Colonic mucosa (tissue), 4 donors: Measurements from ENCODE around the gene MYB. TPM values are rescaled to one million over a fixed set of nuclear protein-coding genes. Genes with fewer than 3 reads are reported as not detected.

Experiments used
- DNase-seq: peaks from one replicate; pipeline ENCODE4 v3.0.0-alpha.2; 2020
- H3K27ac ChIP-seq: fragments of 200-600 bp; one replicate; pipeline ENCODE4 v1.8.0; 2021
- H3K27me3 ChIP-seq: fragments of 200-600 bp; one replicate; pipeline ENCODE4 v1.8.0; 2021
- H3K36me3 ChIP-seq: fragments of 200-600 bp; one replicate; pipeline ENCODE4 v1.8.0; 2021
- H3K4me1 ChIP-seq: fragments of 200-600 bp; one replicate; pipeline ENCODE4 v1.8.0; 2021; ENCODE audit warnings: mild to moderate bottlenecking
- H3K4me3 ChIP-seq: fragments of 200-600 bp; one replicate; pipeline ENCODE4 v1.8.0; 2021
- H3K9ac ChIP-seq, 2 donors: one replicate each; pipeline ENCODE4 v1.7.0; 2013; ENCODE audit warnings: control low read depth in 2 of 2, low read depth in 2 of 2, low read length in 2 of 2
- H3K9me3 ChIP-seq: fragments of 200-600 bp; one replicate; pipeline ENCODE4 v1.8.0; 2021
- intact Hi-C: fragments of 100-400 bp; cut with DNase I; formaldehyde crosslinking; loops from one replicate; pipeline ENCODE4 v1.14.1; 2022
- total RNA-seq, 2 donors: library from RNA; stranded (reverse); fragmentation: NEBNext Ultra II Directional in 1 of 2; extraction: Animal tissue kit (Norgen Biotek cat#: 25700) in 1 of 2; gene quantifications; one replicate each; pipeline ENCODE4 v1.2.1, GENCODE V29; 2021
- TF ChIP-seq, protein P1 (sequence below): fragments of 200-600 bp; IDR thresholded peaks from one replicate; pipeline ENCODE4 v1.8.0; 2022; ENCODE audit warnings: antibody characterized with exemption, mild to moderate bottlenecking
- donor health status: healthy.
- donor health status: DM: no; HTN: no; CAD: no.
- donor health status: DM: no; HTN: no; CAD: no.

MYB gene
- total RNA-seq, 2 donors from 2014 or later: 67.2 to 78.0 TPM

GRCh38 chr6:135195522-135195921 lies 14.4 kb downstream of the MYB start:
- Histone ChIP-seq H3K9me3 (no peaks in the 10 kb centered on the region), H3K36me3 (peaks cover 4% of the 10 kb centered on the region), H3K27ac (no peak overlapping the region), H3K4me1 (no peaks in the 10 kb centered on the region), H3K9ac (no peak overlapping the region), H3K4me3 (no peak overlapping the region), H3K27me3 (no peaks in the 10 kb centered on the region)
- DNase-seq: no peak
- TF ChIP-seq, protein P1, sequence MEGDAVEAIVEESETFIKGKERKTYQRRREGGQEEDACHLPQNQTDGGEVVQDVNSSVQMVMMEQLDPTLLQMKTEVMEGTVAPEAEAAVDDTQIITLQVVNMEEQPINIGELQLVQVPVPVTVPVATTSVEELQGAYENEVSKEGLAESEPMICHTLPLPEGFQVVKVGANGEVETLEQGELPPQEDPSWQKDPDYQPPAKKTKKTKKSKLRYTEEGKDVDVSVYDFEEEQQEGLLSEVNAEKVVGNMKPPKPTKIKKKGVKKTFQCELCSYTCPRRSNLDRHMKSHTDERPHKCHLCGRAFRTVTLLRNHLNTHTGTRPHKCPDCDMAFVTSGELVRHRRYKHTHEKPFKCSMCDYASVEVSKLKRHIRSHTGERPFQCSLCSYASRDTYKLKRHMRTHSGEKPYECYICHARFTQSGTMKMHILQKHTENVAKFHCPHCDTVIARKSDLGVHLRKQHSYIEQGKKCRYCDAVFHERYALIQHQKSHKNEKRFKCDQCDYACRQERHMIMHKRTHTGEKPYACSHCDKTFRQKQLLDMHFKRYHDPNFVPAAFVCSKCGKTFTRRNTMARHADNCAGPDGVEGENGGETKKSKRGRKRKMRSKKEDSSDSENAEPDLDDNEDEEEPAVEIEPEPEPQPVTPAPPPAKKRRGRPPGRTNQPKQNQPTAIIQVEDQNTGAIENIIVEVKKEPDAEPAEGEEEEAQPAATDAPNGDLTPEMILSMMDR: no peak
- intact Hi-C loops: no loop called here

DNA sequence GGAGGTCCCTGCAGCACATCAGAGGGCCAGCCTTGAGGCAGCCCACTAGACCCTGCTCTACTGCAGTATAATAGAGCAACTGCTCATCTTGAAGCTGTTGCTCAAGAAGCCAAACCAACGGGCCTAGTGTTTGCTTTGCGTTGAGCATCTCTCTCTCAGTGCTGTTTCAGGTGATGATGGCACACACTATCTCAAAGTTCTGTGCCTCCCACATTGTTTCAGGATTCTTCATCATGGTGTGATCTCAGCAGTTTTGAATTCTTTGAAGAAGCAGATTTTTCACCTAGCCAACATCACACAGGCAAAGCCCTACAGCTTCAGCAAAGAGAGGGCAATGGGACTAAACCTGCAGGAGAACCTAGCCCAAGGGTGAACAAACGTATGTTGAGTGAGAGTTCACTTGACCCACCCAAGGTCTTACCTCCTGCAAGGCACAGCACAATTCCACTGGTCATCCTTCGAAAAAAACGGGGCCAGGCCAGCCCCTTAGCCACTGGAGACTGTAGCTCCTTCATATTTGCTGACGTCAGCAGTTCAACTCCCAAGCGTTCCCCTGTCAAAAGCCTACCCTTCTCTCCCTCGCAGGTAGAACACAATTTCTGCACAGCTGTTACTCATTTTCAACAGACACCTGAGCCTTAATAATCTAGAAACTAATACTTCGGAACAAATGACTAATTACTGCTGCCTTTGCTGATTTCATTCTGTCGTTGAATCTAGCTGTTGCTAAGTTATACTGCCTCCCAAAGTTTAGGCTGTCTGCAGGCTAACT lies 15.8 kb downstream of the MYB start:
- no peak for DNase-seq
- H3K4me3 ChIP-seq: no peak overlapping the region
- H3K27ac ChIP-seq: no peak overlapping the region
- peaks cover 4% of the 10 kb centered on the region for H3K36me3 ChIP-seq
- no peaks in the 10 kb centered on the region for H3K4me1 ChIP-seq
- H3K27me3 ChIP-seq: no peaks in the 10 kb centered on the region
- TF ChIP-seq, protein P1: no peak
- intact Hi-C loops: no loop called here
- no peaks in the 10 kb centered on the region for H3K9me3 ChIP-seq
- H3K9ac ChIP-seq: peak overlapping the region in 1 of 2 donors; percentile 19

GRCh38 chr6:135202836-135203235 lies 21.7 kb downstream of the MYB start:
- no peaks in the 10 kb centered on the region for H3K27me3 ChIP-seq
- intact Hi-C loops: loop anchor here (10.0 kb wide), 1 partner anchor 1062 kb away; no protein-coding TSS in a partner anchor

GRCh38 chr6:135204951-135205350 lies 23.8 kb downstream of the MYB start:
- H3K9me3 ChIP-seq: no peaks in the 10 kb centered on the region
- no peak overlapping the region for H3K9ac ChIP-seq
- H3K36me3 ChIP-seq: no peaks in the 10 kb centered on the region
- H3K27me3 ChIP-seq: no peaks in the 10 kb centered on the region
- H3K27ac ChIP-seq: no peak overlapping the region
- H3K4me3 ChIP-seq: no peak overlapping the region
- TF ChIP-seq, protein P1: no peak
- DNase-seq: no peak
- no peaks in the 10 kb centered on the region for H3K4me1 ChIP-seq
- intact Hi-C loops: loop anchor here (10.0 kb wide), 1 partner anchor 1060 kb away; no protein-coding TSS in a partner anchor

More at GRCh38 chr6:135202836-135203235, 21.7 kb downstream of the MYB start:
- no peak overlapping the region for H3K9ac ChIP-seq
- no peaks in the 10 kb centered on the region for H3K4me1 ChIP-seq
- no peaks in the 10 kb centered on the region for H3K36me3 ChIP-seq
- TF ChIP-seq, protein P1: no peak
- no peak for DNase-seq
- no peak overlapping the region for H3K4me3 ChIP-seq
- H3K9me3 ChIP-seq: no peaks in the 10 kb centered on the region
- H3K27ac ChIP-seq: no peak overlapping the region

DNA sequence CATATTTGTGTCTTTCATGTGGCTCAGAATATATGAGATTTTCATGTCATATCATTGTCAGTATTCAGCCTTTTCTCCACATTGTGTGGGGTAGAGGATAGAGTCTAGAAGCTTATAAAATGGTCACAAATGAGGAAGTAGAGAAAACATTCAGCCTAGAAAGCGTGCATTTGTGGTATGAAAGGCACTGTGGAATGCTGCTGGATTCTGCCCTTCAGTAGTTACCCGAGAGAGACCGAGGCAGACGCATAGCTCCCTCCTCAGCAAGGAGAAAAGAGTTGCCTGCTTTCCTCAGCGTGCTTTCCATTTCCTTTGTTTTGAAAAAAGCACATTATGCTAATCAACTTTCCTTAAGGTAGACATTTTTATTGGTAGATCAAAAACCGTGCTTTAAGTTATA lies 28.7 kb downstream of the MYB start:
- H3K27me3 ChIP-seq: no peaks in the 10 kb centered on the region
- no peak for DNase-seq
- no peak overlapping the region for H3K9ac ChIP-seq
- no peaks in the 10 kb centered on the region for H3K4me1 ChIP-seq
- H3K36me3 ChIP-seq: no peaks in the 10 kb centered on the region
- H3K9me3 ChIP-seq: no peaks in the 10 kb centered on the region
- TF ChIP-seq, protein P1: no peak
- H3K27ac ChIP-seq: no peak overlapping the region
- intact Hi-C loops: loop anchor here (10.0 kb wide), 1 partner anchor 1055 kb away; no protein-coding TSS in a partner anchor
- no peak overlapping the region for H3K4me3 ChIP-seq
